T-cell (primary cell): ENCODE results near the gene DNAL4. TPM values are rescaled to one million over a fixed set of nuclear protein-coding genes. Genes with fewer than 3 reads are reported as not detected.

Source experiments
- ATAC-seq, 4 experiments: fragments of 200-7000 bp in 3 of 4; fragments of 150-1000 bp in 1 of 4; cut with Tn5 transposase; replicated peaks in 1 of 4; 1 replicate in 3 of 4; 2 replicates in 1 of 4; pipeline ENCODE4 v1.10.0; 2021; ENCODE audit warnings: moderate library complexity in 3 of 4, mild to moderate bottlenecking in 2 of 4, moderate number of reproducible peaks in 1 of 4
- CTCF ChIA-PET, 2 donors: fragments of 300-600 bp; sonication (Branson Sonifier 250); formaldehyde crosslinking; loops; one replicate each; lab custom pipeline; 2022; ENCODE audit warnings: antibody characterized with exemption in 2 of 2; lab: Charles Lee
- POLR2A ChIA-PET, 2 donors: fragments of 300-600 bp; sonication (Branson Sonifier 250); formaldehyde crosslinking; loops; one replicate each; lab custom pipeline; 2022; ENCODE audit warnings: antibody characterized with exemption in 2 of 2; lab: Charles Lee
- DNase-seq, 35 experiments: peaks; one replicate each; pipeline versions ENCODE4 v3.0.0 to v3.0.0-alpha.2; 2013 to 2023
- H3K27ac ChIP-seq: one replicate; pipeline ENCODE4 v1.5.1; 2013; ENCODE audit warnings: low read length
- H3K27me3 ChIP-seq, 2 experiments: replicated peaks in 1 of 2; 1 replicate in 1 of 2; 2 replicates in 1 of 2; pipeline versions ENCODE4 v1.6.1 to v1.7.0; 2013; ENCODE audit warnings: low read length in 1 of 2, mixed read lengths in 1 of 2; ENCODE audit not compliant: control insufficient read depth in 2 of 2, insufficient read depth in 2 of 2; ENCODE audit errors: extremely low read depth in 1 of 2
- H3K36me3 ChIP-seq, 2 donors: 1 replicate in 1 of 2; 2 replicates in 1 of 2; pipeline versions ENCODE4 v1.6.1 to v1.7.0; 2013; ENCODE audit warnings: low read length in 1 of 2; ENCODE audit not compliant: control insufficient read depth in 2 of 2, insufficient read depth in 1 of 2; ENCODE audit errors: extremely low read depth in 1 of 2
- H3K4me1 ChIP-seq, 2 experiments: 1 replicate in 1 of 2; 2 replicates in 1 of 2; pipeline versions ENCODE4 v1.6.1 to v1.7.0; 2013; ENCODE audit warnings: low read length in 2 of 2, mixed read lengths in 1 of 2; ENCODE audit not compliant: insufficient read depth in 2 of 2, control insufficient read depth in 1 of 2; ENCODE audit errors: extremely low read depth in 1 of 2
- H3K4me3 ChIP-seq, 2 donors: 1 replicate in 1 of 2; 2 replicates in 1 of 2; pipeline versions ENCODE4 v1.5.1 to v1.7.0; 2013; ENCODE audit warnings: mild to moderate bottlenecking in 2 of 2, low read length in 1 of 2, moderate library complexity in 1 of 2; ENCODE audit not compliant: control insufficient read depth in 1 of 2; ENCODE audit errors: extremely low read depth in 1 of 2
- H3K9me3 ChIP-seq: 2 replicates; pipeline ENCODE4 v1.7.0; 2013
- H3K27ac Mint-ChIP-seq, 2 donors: one replicate each; pipeline ENCODE4 v1.8.0; 2020 to 2021; ENCODE audit warnings: mild to moderate bottlenecking in 2 of 2, mixed read lengths in 2 of 2
- H3K27me3 Mint-ChIP-seq, 2 donors: one replicate each; pipeline ENCODE4 v1.8.0; 2021 to 2022; ENCODE audit warnings: mixed read lengths in 2 of 2
- H3K36me3 Mint-ChIP-seq: one replicate; pipeline ENCODE4 v1.8.0; 2021; ENCODE audit warnings: mixed read lengths
- H3K4me1 Mint-ChIP-seq, 3 donors: one replicate each; pipeline ENCODE4 v1.8.0; 2020 to 2022; ENCODE audit warnings: mixed read lengths in 3 of 3, mild to moderate bottlenecking in 1 of 3
- H3K4me3 Mint-ChIP-seq, 3 donors: one replicate each; pipeline ENCODE4 v1.8.0; 2020 to 2022; ENCODE audit warnings: mild to moderate bottlenecking in 3 of 3, mixed read lengths in 3 of 3, moderate library complexity in 3 of 3
- H3K9me3 Mint-ChIP-seq, 3 donors: one replicate each; pipeline ENCODE4 v1.8.0; 2020 to 2022; ENCODE audit warnings: mixed read lengths in 3 of 3
- WGBS: methylation state at CpG from one replicate; pipeline ENCODE4 v1.1.5; 2013; ENCODE audit warnings: missing lambda C conversion rate; ENCODE audit not compliant: insufficient coverage; 5-methylcytosine and 5-hydroxymethylcytosine counted together
- total RNA-seq, 35 experiments: library from RNA in 6 of 35; stranded (reverse) in 6 of 35; fragments of 120-200 nt in 1 of 35; gene quantifications; one replicate each; pipeline versions ENCODE4 v1.2.1 to v1.2.4 and lab custom pipeline; 2013 to 2026

The DNAL4 gene
- total RNA-seq, 5 donors from 2014 or later (not counting 1 experiment from before 2014, with no cell fraction given), result 5.4 to 13.0 (median 8.8) TPM

GRCh38 chr22:38745676-38746460 is 48.1 kb downstream of the DNAL4 start:
- H3K27ac ChIP-seq, result peak overlapping the region; percentile 5

DNA sequence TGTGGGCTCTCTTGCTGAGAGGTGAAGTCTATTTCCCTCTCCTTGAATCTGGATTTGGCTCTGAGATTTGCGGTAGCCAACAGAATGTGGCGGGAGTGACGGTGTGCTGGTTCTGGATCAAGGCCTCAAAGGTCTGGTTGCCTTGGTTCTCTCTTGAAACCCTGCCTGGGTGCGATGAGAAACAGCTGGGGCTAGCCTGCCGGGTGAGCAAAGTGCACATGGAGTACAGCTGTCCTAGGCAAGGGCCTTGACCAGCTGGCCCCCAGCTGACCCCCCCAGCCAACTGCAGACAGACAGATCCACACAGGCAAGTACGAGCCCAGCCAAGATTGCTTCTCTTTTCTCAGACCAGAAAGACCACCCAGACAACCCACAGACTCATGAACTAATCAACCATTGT is 49.0 kb downstream of the DNAL4 start:
- WGBS, result 100% methylated on average over 3 of the region's 6 CpGs
- Mint-ChIP-seq H3K36me3 (peaks cover 58% of the 10 kb centered on the region), H3K27ac (peak overlapping the region; percentile 77 to 78), H3K4me1 (peaks cover 22 to 60% (median 57%) of the 10 kb centered on the region in 3 donors), H3K27me3 (no peaks in the 10 kb centered on the region), H3K9me3 (no peaks in the 10 kb centered on the region), H3K4me3 (no peak overlapping the region)
- ATAC-seq, result no peak
- Histone ChIP-seq H3K4me3 (no peak overlapping the region), H3K27ac (peak overlapping the region; percentile 18), H3K27me3 (no peaks in the 10 kb centered on the region), H3K4me1 (peaks cover 0 to 73% of the 10 kb centered on the region in 2 experiments), H3K36me3 (peaks cover 42 to 97% of the 10 kb centered on the region in 2 donors), H3K9me3 (no peaks in the 10 kb centered on the region)
- DNase-seq, result no peak
- CTCF ChIA-PET, result interaction anchor here in 1 of 2 donors (1.1 kb wide), 1 partner anchor 20 kb away, joined by 4 read pairs; no protein-coding TSS in a partner anchor
- POLR2A ChIA-PET, result no interaction called here

More at GRCh38 chr22:38745676-38746460, 48.1 kb downstream of the DNAL4 start:
- Mint-ChIP-seq H3K4me3 (no peak overlapping the region), H3K27me3 (no peaks in the 10 kb centered on the region), H3K36me3 (peaks cover 58% of the 10 kb centered on the region), H3K4me1 (peaks cover 30 to 65% (median 59%) of the 10 kb centered on the region in 3 donors), H3K27ac (peak overlapping the region; percentile 77 to 78), H3K9me3 (no peaks in the 10 kb centered on the region)
- POLR2A ChIA-PET, result no interaction called here
- CTCF ChIA-PET, result interaction anchor here in 1 of 2 donors (0.5 to 1.1 kb wide), 2 partner anchors 21 to 947 kb away, joined by 3 to 4 read pairs; no protein-coding TSS in a partner anchor
- 94% methylated on average over 8 of the region's 14 CpGs for WGBS
- no peak for ATAC-seq
- no peaks in the 10 kb centered on the region for H3K9me3 ChIP-seq
- no peaks in the 10 kb centered on the region for H3K27me3 ChIP-seq
- peaks cover 3 to 73% of the 10 kb centered on the region in 2 experiments for H3K4me1 ChIP-seq
- H3K36me3 ChIP-seq, result peaks cover 38 to 97% of the 10 kb centered on the region in 2 donors
- DNase-seq, result no peak
- H3K4me3 ChIP-seq, result peak overlapping the region in 1 of 2 donors; percentile 12

DNA sequence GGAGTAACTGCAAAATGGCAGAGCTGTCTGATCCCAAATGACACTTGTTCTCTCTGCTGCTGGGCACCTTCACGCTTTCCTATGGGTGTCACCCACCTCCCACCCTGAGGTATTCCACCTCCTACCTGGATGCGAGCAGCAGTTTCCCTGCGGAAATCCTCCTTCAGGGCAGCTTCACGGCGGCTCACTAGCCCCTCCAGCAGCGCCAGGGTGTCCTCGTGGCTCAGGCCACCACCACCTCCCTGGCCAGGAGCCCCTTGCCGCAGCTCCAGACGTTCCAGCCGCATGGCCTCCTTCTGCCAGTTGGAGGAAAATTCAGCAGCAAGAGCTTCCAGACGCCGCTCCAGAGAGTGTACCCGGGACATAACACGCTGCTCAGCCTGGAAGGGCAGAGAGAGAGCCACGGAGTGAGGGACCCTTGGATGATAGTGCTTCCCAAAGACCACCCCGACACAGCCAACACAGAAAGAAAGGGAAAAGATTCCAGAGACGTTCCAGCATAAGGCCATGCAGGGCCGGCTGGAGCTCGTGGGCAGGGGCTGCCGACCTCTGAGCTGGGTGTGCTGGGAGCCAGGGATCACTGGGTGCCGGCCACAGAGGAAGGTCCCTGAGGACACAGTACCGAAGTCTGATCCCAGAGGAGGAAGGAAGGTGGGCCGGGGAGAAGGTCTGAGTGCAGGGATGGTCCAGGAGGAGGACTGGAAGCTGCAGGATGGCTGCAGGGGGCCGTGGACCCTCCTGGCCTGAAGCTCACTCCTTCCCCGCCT is 51.6 kb downstream of the DNAL4 start:
- peaks cover 20 to 61% (median 54%) of the 10 kb centered on the region in 3 donors for H3K4me1 Mint-ChIP-seq
- 88% methylated on average over 21 of the region's 25 CpGs for WGBS

DNA sequence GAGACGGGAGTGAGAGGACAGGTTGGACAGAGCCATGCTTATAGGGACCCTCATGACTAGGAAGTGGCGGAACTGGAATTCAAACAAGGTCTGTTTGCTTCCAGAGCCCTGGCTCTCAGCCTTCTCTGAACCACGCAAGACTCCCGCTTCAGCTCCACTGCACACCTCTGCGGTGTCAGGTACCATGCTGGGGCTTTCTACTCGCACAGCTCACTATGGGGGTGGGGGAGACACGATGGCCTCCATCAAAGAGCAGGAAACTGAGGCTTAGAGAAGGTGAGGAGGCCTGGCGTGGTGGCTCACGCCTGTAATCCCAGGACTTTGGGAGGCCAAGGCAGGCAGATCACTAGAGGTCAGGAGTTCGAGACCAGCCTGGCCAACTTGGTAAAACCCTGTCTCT is 52.4 kb downstream of the DNAL4 start:
- H3K27ac ChIP-seq, result peak overlapping the region; percentile 2
- peaks cover 59 to 100% of the 10 kb centered on the region in 2 donors for H3K36me3 ChIP-seq
- H3K27ac Mint-ChIP-seq, result peak overlapping the region; percentile 75 to 81
- H3K27me3 ChIP-seq, result no peaks in the 10 kb centered on the region
- peaks cover 62% of the 10 kb centered on the region for H3K36me3 Mint-ChIP-seq
- H3K4me1 Mint-ChIP-seq, result peaks cover 27 to 66% (median 58%) of the 10 kb centered on the region in 3 donors
- H3K27me3 Mint-ChIP-seq, result no peaks in the 10 kb centered on the region
- no peak overlapping the region for H3K4me3 ChIP-seq
- CTCF ChIA-PET, result no interaction called here
- 82% methylated on average over 6 of the region's 10 CpGs for WGBS
- no peak overlapping the region for H3K4me3 Mint-ChIP-seq
- no peaks in the 10 kb centered on the region for H3K9me3 Mint-ChIP-seq
- DNase-seq, result no peak
- ATAC-seq, result no peak
- no peaks in the 10 kb centered on the region for H3K9me3 ChIP-seq
- H3K4me1 ChIP-seq, result peaks cover 0 to 84% of the 10 kb centered on the region in 2 experiments
- POLR2A ChIA-PET, result interaction anchor here in 1 of 2 donors (0.6 kb wide), 1 partner anchor 38 kb away, joined by 7 read pairs; no protein-coding TSS in a partner anchor

More for the DNA sequence above, 51.6 kb downstream of the DNAL4 start:
- POLR2A ChIA-PET, result interaction anchor here in 1 of 2 donors (0.6 kb wide), 1 partner anchor 39 kb away, joined by 7 read pairs; no protein-coding TSS in a partner anchor
- no peak for DNase-seq
- Histone ChIP-seq H3K27ac (peak overlapping the region; percentile 31), H3K27me3 (no peaks in the 10 kb centered on the region), H3K4me3 (no peak overlapping the region), H3K36me3 (peaks cover 55 to 99% of the 10 kb centered on the region in 2 donors), H3K9me3 (no peaks in the 10 kb centered on the region), H3K4me1 (peaks cover 0 to 76% of the 10 kb centered on the region in 2 experiments)
- peak overlapping the region; percentile 48 to 55 for H3K27ac Mint-ChIP-seq
- no peak overlapping the region for H3K4me3 Mint-ChIP-seq
- no peak for ATAC-seq
- H3K27me3 Mint-ChIP-seq, result no peaks in the 10 kb centered on the region
- H3K36me3 Mint-ChIP-seq, result peaks cover 56% of the 10 kb centered on the region
- no peaks in the 10 kb centered on the region for H3K9me3 Mint-ChIP-seq
- CTCF ChIA-PET, result interaction anchor here in 1 of 2 donors (0.6 kb wide), 1 partner anchor 17 kb away, joined by 3 read pairs; no protein-coding TSS in a partner anchor

DNA sequence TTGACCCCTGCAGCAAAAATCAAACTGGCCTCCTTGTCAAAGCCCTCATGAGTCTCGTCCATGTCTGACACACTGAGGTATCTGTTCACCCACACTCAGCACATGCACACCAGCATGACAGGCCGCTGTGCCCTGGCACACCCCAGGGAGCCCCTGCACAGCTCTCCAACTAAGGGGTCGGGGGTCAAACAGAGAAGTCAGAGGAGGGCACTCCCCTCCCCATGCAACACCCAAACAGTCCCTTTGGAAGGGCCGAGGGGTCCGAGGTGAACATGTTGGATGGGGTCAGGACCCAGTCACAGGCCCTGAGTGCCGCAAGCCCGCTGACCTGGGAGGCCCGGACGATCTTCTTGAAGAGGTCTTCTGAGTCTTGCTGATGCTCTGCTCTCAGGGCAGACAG is 52.8 kb downstream of the DNAL4 start:
- H3K36me3 ChIP-seq, result peaks cover 59 to 100% of the 10 kb centered on the region in 2 donors
- H3K27ac Mint-ChIP-seq, result peak overlapping the region; percentile 75 to 81
- no peak overlapping the region for H3K4me3 Mint-ChIP-seq
- peaks cover 63% of the 10 kb centered on the region for H3K36me3 Mint-ChIP-seq
- ChIA-PET POLR2A (no interaction called here), CTCF (no interaction called here)
- H3K9me3 ChIP-seq, result no peaks in the 10 kb centered on the region
- WGBS, result 92% methylated on average over 8 of the region's 9 CpGs
- H3K4me1 ChIP-seq, result peaks cover 0 to 84% of the 10 kb centered on the region in 2 experiments
- H3K4me3 ChIP-seq, result no peak overlapping the region
- no peaks in the 10 kb centered on the region for H3K9me3 Mint-ChIP-seq
- ATAC-seq, result no peak
- DNase-seq, result no peak
- H3K4me1 Mint-ChIP-seq, result peaks cover 31 to 69% (median 59%) of the 10 kb centered on the region in 3 donors
- H3K27me3 ChIP-seq, result no peaks in the 10 kb centered on the region
- H3K27me3 Mint-ChIP-seq, result no peaks in the 10 kb centered on the region
- H3K27ac ChIP-seq, result peak overlapping the region; percentile 2

GRCh38 chr22:38740754-38741153 is 53.2 kb downstream of the DNAL4 start:
- Histone ChIP-seq H3K4me3 (no peak overlapping the region), H3K27me3 (no peaks in the 10 kb centered on the region), H3K4me1 (peaks cover 0 to 84% of the 10 kb centered on the region in 2 experiments), H3K9me3 (no peaks in the 10 kb centered on the region), H3K36me3 (peaks cover 57 to 100% of the 10 kb centered on the region in 2 donors), H3K27ac (peak overlapping the region; percentile 2)
- ChIA-PET CTCF (interaction anchor here in 1 of 2 donors (0.6 kb wide), 1 partner anchor 98 kb away, joined by 4 read pairs; no protein-coding TSS in a partner anchor), POLR2A (no interaction called here)
- 78% methylated on average over 2 of the region's 8 CpGs for WGBS
- H3K4me1 Mint-ChIP-seq, result peaks cover 35 to 70% (median 61%) of the 10 kb centered on the region in 3 donors
- H3K27ac Mint-ChIP-seq, result peak overlapping the region; percentile 75 to 81
- ATAC-seq, result no peak
- no peaks in the 10 kb centered on the region for H3K9me3 Mint-ChIP-seq
- no peak for DNase-seq
- H3K4me3 Mint-ChIP-seq, result no peak overlapping the region
- no peaks in the 10 kb centered on the region for H3K27me3 Mint-ChIP-seq
- peaks cover 63% of the 10 kb centered on the region for H3K36me3 Mint-ChIP-seq
